ENCODE results near the gene RPA3.

Gene RPA3

GRCh38 chr7:7740037-7740355 lies 21.6 kb upstream of the RPA3 start:
- TF ChIP-seq ZNF274 (IDR thresholded peaks at IDR 0.05; ENCODE audit: low read depth, low read length): no peak
- TF ChIP-seq YY1 (IDR thresholded peaks at IDR 0.05; ENCODE audit: insufficient read depth, insufficient read length): no peak
- no peak for TF ChIP-seq SUZ12 (IDR thresholded peaks at IDR 0.05; ENCODE audit: extremely low read depth, insufficient read depth, insufficient read length)
- Histone ChIP-seq H3K27me3 (ENCODE audit: insufficient read depth, insufficient read length) (no peaks in the 10 kb centered on the region), H3K9me3 (ENCODE audit: insufficient read depth, low read length) (no peaks in the 10 kb centered on the region), H3K9ac (ENCODE audit: insufficient read length, low read depth) (no peak overlapping the region), H3K36me3 (ENCODE audit: insufficient read depth, insufficient read length, low read length) (no peaks in the 10 kb centered on the region), H3K4me3 (ENCODE audit: insufficient read length, low read depth) (no peak overlapping the region), H3K4me1 (ENCODE audit: insufficient read depth, insufficient read length) (no peaks in the 10 kb centered on the region)
- no peak for DNase-seq (ENCODE audit: low read depth, low spot score)

- no peak overlapping the region for H3K9ac ChIP-seq (ENCODE audit: insufficient read length, low read depth)
- no peaks in the 10 kb centered on the region for H3K4me1 ChIP-seq (ENCODE audit: insufficient read depth, insufficient read length)
- H3K27me3 ChIP-seq (ENCODE audit: insufficient read depth, insufficient read length): no peaks in the 10 kb centered on the region
- DNase-seq (ENCODE audit: low read depth, low spot score): no peak
- no peaks in the 10 kb centered on the region for H3K9me3 ChIP-seq (ENCODE audit: insufficient read depth, low read length)
- H3K36me3 ChIP-seq (ENCODE audit: insufficient read depth, insufficient read length, low read length): no peaks in the 10 kb centered on the region
- TF ChIP-seq YY1 (IDR thresholded peaks at IDR 0.05; ENCODE audit: insufficient read depth, insufficient read length) (no peak), SUZ12 (IDR thresholded peaks at IDR 0.05; ENCODE audit: extremely low read depth, insufficient read depth, insufficient read length) (no peak), ZNF274 (IDR thresholded peaks at IDR 0.05; ENCODE audit: low read depth, low read length) (no peak)
- H3K4me3 ChIP-seq (ENCODE audit: insufficient read length, low read depth): no peak overlapping the region
Measured at GRCh38 chr7:7739204-7740036, 21.0 kb upstream of the RPA3 start.

- TF ChIP-seq ZNF274 (IDR thresholded peaks at IDR 0.05; ENCODE audit: low read depth, low read length) (no peak), YY1 (IDR thresholded peaks at IDR 0.05; ENCODE audit: insufficient read depth, insufficient read length) (no peak), SUZ12 (IDR thresholded peaks at IDR 0.05; ENCODE audit: extremely low read depth, insufficient read depth, insufficient read length) (no peak)
- no peaks in the 10 kb centered on the region for H3K4me1 ChIP-seq (ENCODE audit: insufficient read depth, insufficient read length)
Measured at GRCh38 chr7:7738622-7739021, 20.2 kb upstream of the RPA3 start.

GRCh38 chr7:7738177-7738576 lies 19.8 kb upstream of the RPA3 start:
- TF ChIP-seq ZNF274 (IDR thresholded peaks at IDR 0.05; ENCODE audit: low read depth, low read length) (no peak), YY1 (IDR thresholded peaks at IDR 0.05; ENCODE audit: insufficient read depth, insufficient read length) (no peak), SUZ12 (IDR thresholded peaks at IDR 0.05; ENCODE audit: extremely low read depth, insufficient read depth, insufficient read length) (no peak)
- H3K27me3 ChIP-seq (ENCODE audit: insufficient read depth, insufficient read length): no peaks in the 10 kb centered on the region
- no peaks in the 10 kb centered on the region for H3K36me3 ChIP-seq (ENCODE audit: insufficient read depth, insufficient read length, low read length)
- H3K4me1 ChIP-seq (ENCODE audit: insufficient read depth, insufficient read length): no peaks in the 10 kb centered on the region
- DNase-seq (ENCODE audit: low read depth, low spot score): no peak
- no peak overlapping the region for H3K9ac ChIP-seq (ENCODE audit: insufficient read length, low read depth)
- no peaks in the 10 kb centered on the region for H3K9me3 ChIP-seq (ENCODE audit: insufficient read depth, low read length)
- H3K4me3 ChIP-seq (ENCODE audit: insufficient read length, low read depth): no peak overlapping the region

More at GRCh38 chr7:7738622-7739021, 20.2 kb upstream of the RPA3 start:
- Histone ChIP-seq H3K27me3 (ENCODE audit: insufficient read depth, insufficient read length) (no peaks in the 10 kb centered on the region), H3K9ac (ENCODE audit: insufficient read length, low read depth) (no peak overlapping the region), H3K36me3 (ENCODE audit: insufficient read depth, insufficient read length, low read length) (no peaks in the 10 kb centered on the region), H3K9me3 (ENCODE audit: insufficient read depth, low read length) (no peaks in the 10 kb centered on the region), H3K4me3 (ENCODE audit: insufficient read length, low read depth) (no peak overlapping the region)
- no peak for DNase-seq (ENCODE audit: low read depth, low spot score)

GRCh38 chr7:7737674-7738073 lies 19.3 kb upstream of the RPA3 start:
- Histone ChIP-seq H3K36me3 (ENCODE audit: insufficient read depth, insufficient read length, low read length) (no peaks in the 10 kb centered on the region), H3K9ac (ENCODE audit: insufficient read length, low read depth) (no peak overlapping the region), H3K9me3 (ENCODE audit: insufficient read depth, low read length) (no peaks in the 10 kb centered on the region), H3K4me3 (ENCODE audit: insufficient read length, low read depth) (no peak overlapping the region), H3K4me1 (ENCODE audit: insufficient read depth, insufficient read length) (no peaks in the 10 kb centered on the region), H3K27me3 (ENCODE audit: insufficient read depth, insufficient read length) (no peaks in the 10 kb centered on the region)
- no peak for TF ChIP-seq SUZ12 (IDR thresholded peaks at IDR 0.05; ENCODE audit: extremely low read depth, insufficient read depth, insufficient read length)
- TF ChIP-seq ZNF274 (IDR thresholded peaks at IDR 0.05; ENCODE audit: low read depth, low read length): no peak
- TF ChIP-seq YY1 (IDR thresholded peaks at IDR 0.05; ENCODE audit: insufficient read depth, insufficient read length): no peak
- DNase-seq (ENCODE audit: low read depth, low spot score): no peak

GRCh38 chr7:7736671-7737070 lies 18.3 kb upstream of the RPA3 start:
- DNase-seq (ENCODE audit: low read depth, low spot score): peak; percentile 50
- Histone ChIP-seq H3K36me3 (ENCODE audit: insufficient read depth, insufficient read length, low read length) (no peaks in the 10 kb centered on the region), H3K9ac (ENCODE audit: insufficient read length, low read depth) (no peak overlapping the region), H3K27me3 (ENCODE audit: insufficient read depth, insufficient read length) (no peaks in the 10 kb centered on the region), H3K4me3 (ENCODE audit: insufficient read length, low read depth) (no peak overlapping the region), H3K4me1 (ENCODE audit: insufficient read depth, insufficient read length) (no peaks in the 10 kb centered on the region), H3K9me3 (ENCODE audit: insufficient read depth, low read length) (no peaks in the 10 kb centered on the region)
- no peak for TF ChIP-seq YY1 (IDR thresholded peaks at IDR 0.05; ENCODE audit: insufficient read depth, insufficient read length)
- TF ChIP-seq ZNF274 (IDR thresholded peaks at IDR 0.05; ENCODE audit: low read depth, low read length): no peak
- TF ChIP-seq SUZ12 (IDR thresholded peaks at IDR 0.05; ENCODE audit: extremely low read depth, insufficient read depth, insufficient read length): no peak

- Histone ChIP-seq H3K27me3 (ENCODE audit: insufficient read depth, insufficient read length) (no peaks in the 10 kb centered on the region), H3K4me3 (ENCODE audit: insufficient read length, low read depth) (no peak overlapping the region), H3K36me3 (ENCODE audit: insufficient read depth, insufficient read length, low read length) (no peaks in the 10 kb centered on the region), H3K4me1 (ENCODE audit: insufficient read depth, insufficient read length) (no peaks in the 10 kb centered on the region), H3K9me3 (ENCODE audit: insufficient read depth, low read length) (no peaks in the 10 kb centered on the region), H3K9ac (ENCODE audit: insufficient read length, low read depth) (no peak overlapping the region)
- no peak for TF ChIP-seq YY1 (IDR thresholded peaks at IDR 0.05; ENCODE audit: insufficient read depth, insufficient read length)
- TF ChIP-seq ZNF274 (IDR thresholded peaks at IDR 0.05; ENCODE audit: low read depth, low read length): no peak
- TF ChIP-seq SUZ12 (IDR thresholded peaks at IDR 0.05; ENCODE audit: extremely low read depth, insufficient read depth, insufficient read length): no peak
- no peak for DNase-seq (ENCODE audit: low read depth, low spot score)
Measured at GRCh38 chr7:7732621-7733281, 14.3 kb upstream of the RPA3 start.
